SK-N-MC (cell line): Measurements from ENCODE around the gene AOPEP.

ENCODE experiments used
- DNase-seq: peaks from one replicate; pipeline ENCODE4 v3.0.0-alpha.2; 2011; ENCODE audit warnings: low read depth, low spot score
- H3K27ac ChIP-seq: fragments of 200-600 bp; sonication (generic); 2 replicates; pipeline ENCODE4 v1.5.1; 2016; ENCODE audit warnings: mixed run types
- H3K36me3 ChIP-seq: fragments of 200-600 bp; sonication (generic); 2 replicates; pipeline ENCODE4 v1.6.1; 2017; ENCODE audit warnings: antibody characterized with exemption, low read length, mixed read lengths; ENCODE audit not compliant: insufficient read depth
- H3K4me3 ChIP-seq: fragments of 200-600 bp; sonication (generic); 2 replicates; pipeline ENCODE4 v1.5.1; 2016
- H3K9ac ChIP-seq: fragments of 200-600 bp; sonication (generic); 2 replicates; pipeline ENCODE4 v1.8.0; 2017; ENCODE audit warnings: mixed run types, mixed read lengths; ENCODE audit not compliant: insufficient read length
- H3K9me3 ChIP-seq: fragments of 200-600 bp; sonication (generic); 2 replicates; pipeline ENCODE4 v1.6.1; 2017; ENCODE audit warnings: low read depth, mild to moderate bottlenecking, antibody characterized with exemption, low read length, moderate library complexity, mixed read lengths
- EZH2 ChIP-seq: fragments of 200-600 bp; sonication (generic); IDR thresholded peaks from one replicate; pipeline ENCODE4 v1.6.1; 2017; ENCODE audit warnings: antibody characterized with exemption
- FOXP2 ChIP-seq: optimal IDR thresholded peaks from 2 replicates; pipeline ENCODE3; 2011; ENCODE audit warnings: mild to moderate bottlenecking, moderate library complexity; ENCODE audit not compliant: insufficient read depth; ENCODE audit errors: extremely low read length, control extremely low read depth
- POLR2AphosphoS5 ChIP-seq: IDR thresholded peaks from 2 replicates; pipeline ENCODE4 v1.6.1; 2012; ENCODE audit warnings: mild to moderate bottlenecking, low read depth, low read length, borderline replicate concordance

The AOPEP gene

GRCh38 chr9:94728719-94729118 is 2.2 kb downstream of the AOPEP start:
- no peak for TF ChIP-seq EZH2
- Histone ChIP-seq H3K27ac (no peak overlapping the region), H3K9me3 (no peaks in the 10 kb centered on the region), H3K36me3 (peaks cover 6% of the 10 kb centered on the region; the same call in 1 of the 2 replicates), H3K9ac (no peak overlapping the region), H3K4me3 (no peak overlapping the region)
- DNase-seq, result no peak

GRCh38 chr9:94729199-94729598 is 2.7 kb downstream of the AOPEP start:
- H3K9ac ChIP-seq, result no peak overlapping the region
- no peak for TF ChIP-seq FOXP2
- TF ChIP-seq EZH2, result no peak
- no peak for TF ChIP-seq POLR2AphosphoS5
- no peak overlapping the region for H3K4me3 ChIP-seq
- peaks cover 7% of the 10 kb centered on the region; the same call in 1 of the 2 replicates for H3K36me3 ChIP-seq
- no peaks in the 10 kb centered on the region for H3K9me3 ChIP-seq
- H3K27ac ChIP-seq, result no peak overlapping the region
- DNase-seq, result no peak

- Histone ChIP-seq H3K9ac (no peak overlapping the region), H3K4me3 (no peak overlapping the region), H3K36me3 (peaks cover 10% of the 10 kb centered on the region), H3K27ac (no peak overlapping the region), H3K9me3 (no peaks in the 10 kb centered on the region)
- no peak for DNase-seq
- TF ChIP-seq FOXP2, result no peak
- TF ChIP-seq POLR2AphosphoS5, result no peak
- TF ChIP-seq EZH2, result no peak
Measured at GRCh38 chr9:94734054-94734754, 7.7 kb downstream of the AOPEP start.

DNA sequence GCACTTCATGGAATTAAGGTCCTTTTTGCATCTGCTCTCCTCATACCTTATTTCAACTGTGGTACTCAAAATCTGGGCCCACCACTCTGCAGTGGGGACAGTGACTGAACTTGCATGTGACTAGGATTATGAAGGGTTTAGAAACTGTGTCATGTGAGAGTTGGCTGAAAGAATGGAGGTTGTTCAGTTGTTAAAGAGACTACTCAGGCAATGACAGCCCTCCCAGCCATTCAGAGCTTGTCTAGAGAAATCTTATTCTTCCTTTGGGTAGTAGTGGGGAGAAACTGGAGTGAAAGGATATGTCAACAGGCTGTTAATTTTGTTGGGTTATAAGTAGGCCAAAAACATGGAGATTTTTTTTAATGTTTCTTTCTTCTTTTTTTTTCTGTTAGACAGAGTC is 10.3 kb downstream of the AOPEP start:
- DNase-seq, result no peak
- Histone ChIP-seq H3K27ac (no peak overlapping the region), H3K36me3 (peaks cover 10% of the 10 kb centered on the region), H3K9ac (no peak overlapping the region), H3K9me3 (no peaks in the 10 kb centered on the region), H3K4me3 (no peak overlapping the region)
- no peak for TF ChIP-seq FOXP2
- no peak for TF ChIP-seq EZH2
- no peak for TF ChIP-seq POLR2AphosphoS5

DNA sequence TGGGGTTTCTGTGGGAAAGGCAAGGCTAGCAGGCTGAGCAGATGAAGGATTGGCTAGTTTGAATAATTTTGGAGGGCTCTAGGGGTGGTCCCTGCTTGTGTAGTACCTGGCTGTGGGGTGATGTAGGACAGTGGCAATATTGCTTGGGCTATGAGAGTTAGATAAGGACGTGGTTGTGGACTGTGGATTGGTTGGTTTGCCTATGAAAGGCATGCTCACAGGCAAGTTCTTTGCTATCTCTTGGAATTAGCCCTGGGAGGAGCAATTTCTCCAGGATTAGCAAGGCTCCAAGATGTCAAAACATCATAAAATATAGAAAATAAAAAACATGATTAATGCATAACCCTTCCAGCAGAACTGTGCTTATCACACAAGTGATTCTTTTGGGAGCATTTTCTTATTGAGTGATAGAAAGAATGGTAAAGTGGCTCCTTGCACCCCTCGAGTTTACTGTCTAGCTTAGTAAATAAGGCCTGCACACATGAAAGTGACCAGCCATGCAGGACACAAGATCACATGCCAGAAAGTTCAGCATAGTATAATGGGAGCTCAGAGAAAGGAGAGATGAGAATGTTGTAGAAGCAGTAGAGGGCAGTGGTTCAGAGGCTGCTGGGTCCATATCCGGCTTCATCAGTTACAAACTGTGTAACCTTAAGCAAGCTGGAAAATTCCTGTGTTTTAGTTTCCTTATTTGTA is 13.8 kb downstream of the AOPEP start:
- TF ChIP-seq FOXP2 (no peak), POLR2AphosphoS5 (no peak), EZH2 (no peak)
- Histone ChIP-seq H3K4me3 (no peak overlapping the region), H3K9ac (no peak overlapping the region), H3K36me3 (peaks cover 3% of the 10 kb centered on the region; the same call in 1 of the 2 replicates), H3K27ac (no peak overlapping the region), H3K9me3 (no peaks in the 10 kb centered on the region)
- no peak for DNase-seq

DNA sequence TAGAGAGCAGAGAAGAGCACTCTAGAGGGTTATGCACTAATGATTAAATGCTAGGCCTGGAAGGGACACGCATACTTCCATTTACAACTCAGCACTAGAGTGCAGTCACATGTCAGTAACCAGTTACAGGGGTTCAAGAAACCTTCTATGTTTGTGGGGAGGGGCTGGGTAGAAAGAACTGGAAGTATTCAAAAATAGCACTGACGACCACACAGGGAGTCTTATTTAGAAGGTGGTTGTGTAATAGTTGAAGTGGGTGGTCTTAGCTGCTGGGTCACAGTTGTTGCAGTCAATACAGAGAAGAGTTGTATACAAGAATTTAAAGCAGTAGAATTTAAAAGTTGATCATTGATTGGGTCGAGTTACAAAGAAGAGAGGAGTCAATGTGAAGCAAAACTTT is 15.4 kb downstream of the AOPEP start:
- Histone ChIP-seq H3K9me3 (no peaks in the 10 kb centered on the region), H3K27ac (no peak overlapping the region), H3K9ac (no peak overlapping the region), H3K4me3 (no peak overlapping the region), H3K36me3 (peaks cover 6% of the 10 kb centered on the region; the same call in 1 of the 2 replicates)
- no peak for DNase-seq
- TF ChIP-seq POLR2AphosphoS5 (no peak), FOXP2 (no peak), EZH2 (no peak)

DNA sequence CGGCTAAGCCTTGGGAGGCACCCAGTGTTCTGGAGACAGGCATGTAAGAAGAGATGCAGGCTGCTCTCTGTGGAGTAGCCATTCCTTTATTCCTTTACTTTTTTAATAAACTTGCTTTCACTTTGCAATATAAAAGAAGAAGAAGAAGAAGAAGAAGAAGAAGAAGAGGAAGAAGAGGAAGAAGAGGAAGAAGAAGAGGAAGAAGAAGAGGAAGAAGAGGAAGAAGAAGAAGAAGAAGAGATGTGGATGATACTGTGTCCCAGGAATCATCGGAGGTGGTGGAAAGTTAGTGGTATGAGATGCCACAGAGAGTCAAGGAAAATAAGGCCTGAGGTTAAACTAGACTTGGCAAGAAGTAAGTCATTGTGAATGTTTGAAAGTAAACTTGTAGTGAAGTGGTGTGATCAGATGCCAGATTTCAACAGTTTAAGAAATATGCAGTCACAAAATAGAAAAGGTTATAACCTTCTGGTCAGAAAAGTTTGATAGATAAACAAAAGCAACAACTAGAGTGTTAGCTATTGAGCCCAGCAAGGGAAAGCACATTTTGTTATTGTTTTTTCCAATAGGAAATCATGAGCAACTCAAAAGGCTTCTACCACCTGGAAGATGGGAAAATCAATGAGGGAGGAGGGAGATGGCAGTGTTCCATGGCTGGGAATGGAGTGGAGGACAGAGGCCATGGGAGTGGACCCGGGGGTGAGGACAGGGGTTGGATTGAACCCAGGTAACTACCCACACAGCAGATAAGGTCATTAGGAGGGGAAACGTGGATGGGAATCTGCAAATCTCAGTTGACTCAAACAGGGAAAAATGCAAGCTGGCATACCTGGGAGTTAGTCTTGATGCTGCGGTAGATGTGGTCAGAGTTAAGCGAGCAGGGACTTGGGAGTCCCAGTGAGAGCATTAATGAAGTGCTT is 16.8 kb downstream of the AOPEP start:
- H3K27ac ChIP-seq, result no peak overlapping the region
- no peak for DNase-seq
- H3K9ac ChIP-seq, result no peak overlapping the region
- no peaks in the 10 kb centered on the region for H3K9me3 ChIP-seq
- TF ChIP-seq POLR2AphosphoS5 (no peak), EZH2 (no peak), FOXP2 (no peak)
- no peak overlapping the region for H3K4me3 ChIP-seq
- peaks cover 8% of the 10 kb centered on the region for H3K36me3 ChIP-seq

DNA sequence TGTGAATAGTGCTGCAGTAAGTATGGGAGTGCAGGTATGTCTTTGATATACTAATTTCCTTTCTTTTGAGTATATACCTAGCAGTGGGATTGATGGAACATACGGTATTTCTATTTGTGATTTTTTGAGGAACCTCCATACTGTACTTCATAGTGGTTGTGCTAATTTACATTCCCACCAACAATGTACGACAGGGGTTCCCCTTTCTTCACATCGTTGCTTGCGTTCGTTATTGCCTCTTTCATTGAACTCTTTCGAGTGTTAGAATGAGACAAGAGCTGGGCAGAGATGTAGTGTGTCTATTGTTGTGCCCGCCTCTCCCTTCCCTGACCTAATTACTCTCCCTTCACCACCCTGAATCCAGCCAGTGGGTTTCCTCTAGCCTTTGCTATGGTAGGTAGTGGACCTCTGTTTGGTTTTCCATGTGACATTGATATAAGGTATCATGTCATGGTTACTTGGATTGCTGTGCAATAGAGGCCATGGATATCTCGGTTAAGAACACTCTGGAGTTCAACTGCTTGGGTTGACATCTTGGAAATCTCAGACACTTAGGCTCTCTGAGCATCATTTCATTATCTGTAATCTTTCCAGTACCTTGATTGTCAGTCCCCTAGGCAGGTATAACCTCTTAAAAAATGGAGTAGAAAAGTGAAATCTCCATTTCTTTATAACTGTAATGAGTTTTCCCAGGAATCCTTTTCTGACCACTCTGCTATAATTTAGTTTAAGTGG is 19.5 kb downstream of the AOPEP start:
- DNase-seq, result no peak
- no peak overlapping the region for H3K9ac ChIP-seq
- peaks cover 24% of the 10 kb centered on the region for H3K36me3 ChIP-seq
- no peak for TF ChIP-seq EZH2
- TF ChIP-seq FOXP2, result no peak
- no peak for TF ChIP-seq POLR2AphosphoS5
- no peak overlapping the region for H3K4me3 ChIP-seq
- H3K27ac ChIP-seq, result no peak overlapping the region
- 0 out of 2 replicates have a peak, but pooled peaks cover 2% of the 10 kb centered on the region for H3K9me3 ChIP-seq
